OCI-LY1 (cell line): Measurements from ENCODE around the gene NRP2.

Experiments
- H2AFZ ChIP-seq: fragments of 200-600 bp; sonication (generic), shearing (Covaris generic); 2 replicates; pipeline ENCODE4 v1.6.0; 2014; ENCODE audit warnings: antibody characterized with exemption, mild to moderate bottlenecking, low read length
- H3F3A ChIP-seq: fragments of 200-600 bp; sonication (generic), shearing (Covaris generic); 2 replicates; pipeline ENCODE4 v1.6.0; 2014; ENCODE audit warnings: mild to moderate bottlenecking, antibody characterized with exemption, low read length, moderate library complexity; ENCODE audit not compliant: insufficient read depth
- H3K27ac ChIP-seq: fragments of 200-600 bp; sonication (generic); 2 replicates; pipeline ENCODE4 v1.5.1; 2014; ENCODE audit warnings: low read length, mixed run types, mild to moderate bottlenecking, low read depth; ENCODE audit not compliant: poor library complexity, severe bottlenecking
- H3K27me3 ChIP-seq: fragments of 200-600 bp; sonication (generic); 2 replicates; pipeline ENCODE4 v1.6.0; 2014; ENCODE audit warnings: antibody characterized with exemption, mild to moderate bottlenecking, low read length, moderate library complexity; ENCODE audit not compliant: insufficient read depth
- H3K36me3 ChIP-seq: fragments of 200-600 bp; sonication (generic); 2 replicates; pipeline ENCODE4 v1.6.1; 2014; ENCODE audit warnings: mild to moderate bottlenecking, antibody characterized with exemption, low read length, moderate library complexity, mixed read lengths; ENCODE audit not compliant: insufficient read depth
- H3K4me1 ChIP-seq: fragments of 200-600 bp; sonication (generic); 2 replicates; pipeline ENCODE4 v1.5.1; 2014; ENCODE audit warnings: mild to moderate bottlenecking, low read length, moderate library complexity; ENCODE audit not compliant: insufficient read depth, severe bottlenecking
- H3K4me2 ChIP-seq: fragments of 200-600 bp; sonication (generic), shearing (Covaris generic); 2 replicates; pipeline ENCODE4 v1.6.1; 2014; ENCODE audit warnings: low read length
- H3K4me3 ChIP-seq: fragments of 200-600 bp; sonication (generic); 2 replicates; pipeline ENCODE4 v1.5.1; 2014; ENCODE audit warnings: low read length, low read depth, mild to moderate bottlenecking, mixed read lengths; ENCODE audit not compliant: poor library complexity, severe bottlenecking
- H3K79me2 ChIP-seq: fragments of 200-600 bp; shearing (Covaris generic); 2 replicates; pipeline ENCODE4 v1.6.1; 2016; ENCODE audit warnings: mixed run types, low read length, mixed read lengths; ENCODE audit not compliant: insufficient read depth
- H3K9ac ChIP-seq: fragments of 200-600 bp; sonication (generic), shearing (Covaris generic); 2 replicates; pipeline ENCODE4 v1.6.1; 2014; ENCODE audit warnings: mild to moderate bottlenecking, low read length, mixed read lengths
- H3K9me2 ChIP-seq: fragments of 200-600 bp; sonication (generic), shearing (Covaris generic); 2 replicates; pipeline ENCODE4 v1.6.1; 2014; ENCODE audit warnings: low read depth, mild to moderate bottlenecking, low read length, mixed read lengths
- H3K9me3 ChIP-seq: fragments of 200-600 bp; shearing (Covaris generic); 2 replicates; pipeline ENCODE4 v1.6.1; 2014; ENCODE audit warnings: low read length, mixed read lengths
- H4K20me1 ChIP-seq: fragments of 200-600 bp; sonication (generic), shearing (Covaris generic); 2 replicates; pipeline ENCODE4 v1.6.0; 2016; ENCODE audit warnings: mild to moderate bottlenecking, low read length; ENCODE audit not compliant: insufficient read depth
- CTCF ChIP-seq: fragments of 200-600 bp; sonication (generic), shearing (Covaris generic); IDR thresholded peaks from 2 replicates; pipeline ENCODE4 v1.5.1; 2017; ENCODE audit warnings: mild to moderate bottlenecking, antibody characterized with exemption, low read length, moderate library complexity, mixed read lengths
- EZH2 ChIP-seq: fragments of 200-600 bp; sonication (generic), shearing (Covaris generic); IDR thresholded peaks from 2 replicates; pipeline ENCODE4 v1.8.0; 2017; ENCODE audit warnings: borderline replicate concordance, mixed run types, mild to moderate bottlenecking, antibody characterized with exemption, low read length, moderate library complexity, mixed read lengths

The NRP2 gene

GRCh38 chr2:205719847-205720246 lies 37.5 kb downstream of the NRP2 start:
- no peaks in the 10 kb centered on the region for H3K27me3 ChIP-seq
- no peaks in the 10 kb centered on the region for H3K79me2 ChIP-seq
- no peaks in the 10 kb centered on the region for H3K9me2 ChIP-seq
- H3F3A ChIP-seq = no peaks in the 10 kb centered on the region
- H3K4me2 ChIP-seq = no peak overlapping the region
- no peaks in the 10 kb centered on the region for H4K20me1 ChIP-seq
- H3K9me3 ChIP-seq = no peaks in the 10 kb centered on the region
- H3K4me1 ChIP-seq = peaks cover 28% of the 10 kb centered on the region
- no peak overlapping the region for H3K9ac ChIP-seq
- no peaks in the 10 kb centered on the region for H3K36me3 ChIP-seq
- no peak for TF ChIP-seq CTCF
- TF ChIP-seq EZH2 = no peak
- no peak overlapping the region for H3K27ac ChIP-seq
- no peak overlapping the region for H3K4me3 ChIP-seq
- no peak overlapping the region for H2AFZ ChIP-seq

GRCh38 chr2:205720451-205720902 lies 38.2 kb downstream of the NRP2 start:
- Histone ChIP-seq H3K27ac (no peak overlapping the region), H3K36me3 (no peaks in the 10 kb centered on the region), H3F3A (no peaks in the 10 kb centered on the region), H3K9ac (no peak overlapping the region), H3K27me3 (no peaks in the 10 kb centered on the region), H3K9me3 (no peaks in the 10 kb centered on the region), H3K4me3 (no peak overlapping the region), H3K79me2 (no peaks in the 10 kb centered on the region), H3K4me1 (peaks cover 24% of the 10 kb centered on the region), H4K20me1 (no peaks in the 10 kb centered on the region), H3K4me2 (no peak overlapping the region), H2AFZ (no peak overlapping the region), H3K9me2 (no peaks in the 10 kb centered on the region)
- TF ChIP-seq EZH2 (no peak), CTCF (no peak)

GRCh38 chr2:205721057-205721449 lies 38.8 kb downstream of the NRP2 start:
- Histone ChIP-seq H3F3A (no peaks in the 10 kb centered on the region), H3K36me3 (no peaks in the 10 kb centered on the region), H3K4me1 (peaks cover 18% of the 10 kb centered on the region), H2AFZ (no peak overlapping the region), H3K27me3 (no peaks in the 10 kb centered on the region), H3K4me2 (peak overlapping the region; percentile 39; the same call in 1 of the 2 replicates), H3K27ac (no peak overlapping the region), H3K9ac (no peak overlapping the region), H3K4me3 (no peak overlapping the region), H3K9me2 (no peaks in the 10 kb centered on the region), H3K79me2 (no peaks in the 10 kb centered on the region), H3K9me3 (no peaks in the 10 kb centered on the region), H4K20me1 (no peaks in the 10 kb centered on the region)
- TF ChIP-seq CTCF = peak; percentile 70
- no peak for TF ChIP-seq EZH2
